ENCODE results near the gene CXCR4.

- TF ChIP-seq POLR2AphosphoS5 (IDR thresholded peaks at IDR 0.05; ENCODE audit: low read depth, low read length) (no peak), TAF1 (IDR thresholded peaks at IDR 0.05; ENCODE audit: borderline replicate concordance, low read depth, low read length) (no peak), POLR2A (IDR thresholded peaks at IDR 0.05; ENCODE audit: low read depth, low read length) (no peak)
Measured at GRCh38 chr2:136075476-136075875, 42.5 kb downstream of the CXCR4 start.
